ENCODE measurements around the gene EPRS1. TPM values are rescaled to one million over a fixed set of nuclear protein-coding genes. Genes with fewer than 3 reads are reported as not detected.

EPRS1 gene
- 121 and 128 TPM in 2 replicates for total RNA-seq (2021)
- long read RNA-seq, full-length matches to known transcripts, result 10 of 1,121 reads
- long read RNA-seq, partial matches to known transcripts, result 1,059 of 1,121 reads
- long read RNA-seq, other reads (novel, unspliced or antisense), result 52 of 1,121 reads

DNA sequence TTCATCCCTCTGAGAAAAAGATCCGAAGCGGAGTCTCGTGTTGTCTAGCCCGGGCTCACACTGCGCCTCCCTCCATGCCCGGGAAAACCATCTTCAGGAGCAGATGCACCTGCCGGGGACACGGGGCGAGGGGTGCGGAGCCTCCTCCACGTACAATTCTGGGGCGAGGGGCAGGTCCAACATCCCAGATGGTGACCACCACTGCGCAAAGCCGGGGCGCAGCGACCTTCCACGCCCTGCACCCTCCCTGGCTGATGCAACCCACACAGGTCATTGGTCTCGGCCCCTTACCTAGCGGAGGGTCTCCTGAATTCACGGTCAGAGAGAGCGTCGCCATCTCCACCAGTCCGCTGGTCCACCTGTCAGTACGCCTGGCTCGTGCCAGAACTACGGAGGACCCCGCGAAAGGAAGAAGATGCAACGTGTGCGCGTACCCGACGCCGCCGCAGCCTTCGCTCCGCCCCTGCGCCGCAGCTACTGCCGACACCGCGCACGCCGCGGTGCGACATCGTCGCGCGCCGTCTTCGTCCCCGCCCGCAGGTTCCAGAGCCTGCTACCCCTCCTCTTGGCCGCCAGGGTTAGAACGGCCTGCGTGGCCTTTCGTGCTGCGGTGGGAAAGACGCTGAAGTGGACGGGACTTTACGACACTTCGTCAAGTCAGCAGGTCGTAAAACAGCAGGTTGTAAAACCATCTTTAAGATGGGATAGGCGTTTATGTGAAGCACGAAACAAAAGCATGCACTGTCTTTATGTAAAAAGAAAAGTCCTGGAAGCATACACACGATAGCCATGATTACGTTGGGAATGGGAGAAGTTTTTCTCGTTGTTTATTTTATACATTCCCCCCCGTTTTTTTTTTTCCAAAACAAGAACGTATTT is at the start of gene EPRS1:
Gene EPRS1 (minus strand): TSS at position 454 of the 879 bp plus-strand sequence. CDS start 117 bp downstream, at position 337.
- Histone ChIP-seq H2BK5ac (ENCODE audit: insufficient read length, low read length) (no peak within 1 kb of the TSS), H3K79me2 (ENCODE audit: insufficient read depth, low read length) (peaks cover 14% of the 10 kb centered on the region; the same call in 1 of the 2 replicates), H3K4ac (ENCODE audit: low read depth, low read length) (peak within 1 kb of the TSS; percentile 73; the same call in 1 of the 2 replicates), H3K4me1 (ENCODE audit: insufficient read depth, low read length) (no peaks in the 10 kb centered on the region), H3T11ph (ENCODE audit: low read length) (no peak within 1 kb of the TSS), H3K79me1 (ENCODE audit: insufficient read depth, low read depth, low read length, poor library complexity, severe bottlenecking) (peaks cover 3% of the 10 kb centered on the region), H2AFZ (ENCODE audit: low read length) (no peak within 1 kb of the TSS), H3K9me3 (ENCODE audit: control insufficient read depth, low read depth, low read length) (no peaks in the 10 kb centered on the region), H3K23ac (ENCODE audit: insufficient read length, low read depth, low read length) (no peak within 1 kb of the TSS), H4K5ac (ENCODE audit: insufficient read length, low read depth, low read length) (peak within 1 kb of the TSS; percentile 75), H3K23me2 (ENCODE audit: insufficient read length, low read depth, low read length, poor library complexity, severe bottlenecking) (no peaks in the 10 kb centered on the region), H3K14ac (ENCODE audit: insufficient read depth, low read length) (peak within 1 kb of the TSS; percentile 24), H2BK12ac (ENCODE audit: insufficient read length, low read depth, low read length) (no peak within 1 kb of the TSS), H4K20me1 (ENCODE audit: control insufficient read depth, insufficient read depth, insufficient read length) (no peaks in the 10 kb centered on the region), H2BK15ac (ENCODE audit: low read depth, low read length) (no peak within 1 kb of the TSS), H3K27me3 (ENCODE audit: insufficient read depth, low read length) (no peaks in the 10 kb centered on the region), H3K56ac (ENCODE audit: insufficient read length, low read depth, low read length) (no peak within 1 kb of the TSS), H2BK20ac (ENCODE audit: low read depth, low read length, poor library complexity, severe bottlenecking) (no peak within 1 kb of the TSS), H4K91ac (ENCODE audit: insufficient read length, low read depth, low read length) (no peak within 1 kb of the TSS), H4K8ac (replicated peaks; ENCODE audit: insufficient read length, low read depth, low read length) (no peak within 1 kb of the TSS), H3K4me2 (ENCODE audit: insufficient read depth, insufficient read length, low read length) (peak within 1 kb of the TSS; percentile 58), H3K9ac (ENCODE audit: extremely low read depth, insufficient read length, low read length) (peak within 1 kb of the TSS; percentile 73), H3K18ac (ENCODE audit: insufficient read length, low read depth, low read length) (no peak within 1 kb of the TSS), H2AK5ac (ENCODE audit: insufficient read length, low read length) (no peak within 1 kb of the TSS), H3K27ac (ENCODE audit: insufficient read length, low read depth, low read length) (no peak within 1 kb of the TSS), H2BK120ac (ENCODE audit: low read depth, low read length, poor library complexity, severe bottlenecking) (no peak within 1 kb of the TSS)
- peak; percentile 76 for TF ChIP-seq CTCF (conservative IDR thresholded peaks at IDR 0.05)
- Mint-ChIP-seq H3K36me3 (ENCODE audit: insufficient read depth in 1 of 3, low read depth in 3 of 3) (peaks cover 0 to 8% (median 0%) of the 10 kb centered on the region in 3 experiments; a peak in 4 of 7 replicates), H3K27ac (peak within 1 kb of the TSS; percentile 95 to 97 (median 96)), H3K9me3 (no peaks in the 10 kb centered on the region), H3K4me1 (peaks cover 6 to 11% of the 10 kb centered on the region in 2 experiments; a peak in 3 of 4 replicates), H3K27me3 (ENCODE audit: low read depth) (no peaks in the 10 kb centered on the region), H3K4me3 (peak within 1 kb of the TSS; percentile 87 to 93)
- WGBS (ENCODE audit: extremely low coverage, insufficient read length, low lambda C conversion rate), result no CpG with 5 or more reads among the region's 71 CpGs
- peak; percentile 98 for DNase-seq

Data from H9 (cell line).